CD1c-positive myeloid dendritic cell (primary cell): ENCODE data around the gene ATP10A.

Experiments
- DNase-seq: peaks from one replicate; pipeline ENCODE4 v3.0.0-alpha.2; 2016; ENCODE audit errors: extremely low spot score

Gene ATP10A

GRCh38 chr15:25863111-25863967, at the start of gene ATP10A:
ATP10A (minus strand) TSS chr15:25863327; CDS start chr15:25863096, 231 bp downstream.
- DNase-seq: peak; percentile 57

GRCh38 chr15:25912035-25912434, 48.9 kb upstream of the ATP10A start:
- DNase-seq: no peak

GRCh38 chr15:25910832-25911231, 47.7 kb upstream of the ATP10A start:
- DNase-seq: no peak

- DNase-seq: no peak
These were observed 46.7 kb upstream of the ATP10A start for GRCh38 chr15:25909806-25910205.

- no peak for DNase-seq
These were observed 46.2 kb upstream of the ATP10A start for GRCh38 chr15:25909325-25909724.

- peak; percentile 89 for DNase-seq
These were observed 42.0 kb upstream of the ATP10A start for GRCh38 chr15:25905140-25905539.

GRCh38 chr15:25903024-25903581, 40.0 kb upstream of the ATP10A start:
- peak; percentile 40 for DNase-seq

GRCh38 chr15:25901811-25902605, 38.9 kb upstream of the ATP10A start:
- peak; percentile 65 for DNase-seq

- DNase-seq: peak; percentile 31
These were observed 37.8 kb upstream of the ATP10A start for GRCh38 chr15:25900901-25901300.

GRCh38 chr15:25900431-25900830, 37.3 kb upstream of the ATP10A start:
- no peak for DNase-seq

- no peak for DNase-seq
These were observed 36.7 kb upstream of the ATP10A start for GRCh38 chr15:25899870-25900269.

GRCh38 chr15:25897658-25898057, 34.5 kb upstream of the ATP10A start:
- no peak for DNase-seq

GRCh38 chr15:25894371-25894902, 31.3 kb upstream of the ATP10A start:
- DNase-seq: no peak

- DNase-seq: no peak
These were observed 30.5 kb upstream of the ATP10A start for GRCh38 chr15:25893596-25893995.

- no peak for DNase-seq
These were observed 29.0 kb upstream of the ATP10A start for GRCh38 chr15:25892126-25892525.

GRCh38 chr15:25891081-25891480, 28.0 kb upstream of the ATP10A start:
- DNase-seq: no peak

- DNase-seq: no peak
These were observed 27.4 kb upstream of the ATP10A start for GRCh38 chr15:25890529-25890928.

- no peak for DNase-seq
These were observed 24.7 kb upstream of the ATP10A start for GRCh38 chr15:25887870-25888269.

- DNase-seq: peak; percentile 89
These were observed 23.5 kb upstream of the ATP10A start for GRCh38 chr15:25886498-25887140.

- no peak for DNase-seq
These were observed 21.2 kb upstream of the ATP10A start for GRCh38 chr15:25884370-25884769.

GRCh38 chr15:25883463-25884259, 20.5 kb upstream of the ATP10A start:
- no peak for DNase-seq
